ENCODE measurements around the gene SKOR2.
"Not testable (repeated sequence)": the region's sequence is repeated elsewhere in the genome, so short reads cannot be mapped to it uniquely, and the experiment has no call there.

The SKOR2 gene

DNA sequence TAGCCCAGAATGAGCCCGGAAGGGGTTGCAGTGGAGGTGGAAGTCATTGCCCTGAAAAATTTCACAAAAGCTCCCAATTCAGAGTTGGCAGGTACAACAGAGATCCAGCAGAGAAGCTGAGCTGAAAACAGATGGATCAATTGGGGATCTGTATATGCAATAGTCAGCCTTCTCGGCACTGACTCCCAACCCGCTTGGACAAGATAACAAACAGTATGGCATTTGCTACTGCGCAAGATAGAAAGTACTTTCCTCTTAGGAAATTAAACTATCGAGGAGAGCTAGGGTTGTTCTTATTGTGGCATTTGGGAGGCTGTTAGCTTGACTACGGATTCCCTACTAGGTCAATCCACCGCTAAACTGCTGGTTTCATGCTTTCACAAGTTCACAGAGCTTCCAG, 63.7 kb downstream of the SKOR2 start:
- H3K9me3 Mint-ChIP-seq: peaks cover 24% of the 10 kb centered on the region
- peaks cover 9% of the 10 kb centered on the region for H3K27me3 Mint-ChIP-seq
- no peak for DNase-seq
- H3K4me1 Mint-ChIP-seq: no peaks in the 10 kb centered on the region
- CTCF ChIA-PET: interaction anchor here (1.3 kb wide), 1 partner anchor 16 kb away, joined by 4 read pairs; no protein-coding TSS in a partner anchor
- no peaks in the 10 kb centered on the region for H3K36me3 Mint-ChIP-seq
- H3K27ac Mint-ChIP-seq: no peak overlapping the region
- no peak overlapping the region for H3K4me3 Mint-ChIP-seq

DNA sequence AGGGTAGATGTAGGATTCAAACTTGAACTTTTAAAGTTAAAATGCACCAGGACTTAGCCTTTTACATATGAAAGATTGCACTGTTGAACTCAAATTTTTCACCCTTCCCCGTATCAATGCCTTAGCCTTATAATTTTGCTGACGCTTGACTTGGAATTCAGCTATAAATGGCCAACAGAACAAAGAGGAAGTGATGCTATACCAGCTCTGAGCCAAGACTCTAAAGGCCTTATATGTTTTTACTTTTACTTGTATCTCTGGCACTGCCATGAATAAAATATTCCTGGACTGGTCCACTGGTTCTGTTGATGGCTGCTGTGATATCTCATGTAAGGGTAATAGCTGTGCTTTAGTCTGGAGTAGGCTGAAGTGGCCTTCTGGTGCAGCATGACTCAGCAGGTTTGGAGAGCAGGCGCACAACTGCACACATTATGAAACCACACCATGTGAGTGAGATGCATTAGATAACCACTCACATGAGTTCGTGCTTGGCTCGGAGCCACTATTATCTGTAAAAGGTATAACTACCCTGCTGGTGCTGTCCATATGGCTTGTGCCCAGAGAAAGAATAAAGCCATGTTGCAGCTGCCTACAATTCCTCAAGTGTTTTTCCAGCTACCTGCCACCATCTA, 66.9 kb downstream of the SKOR2 start:
- Mint-ChIP-seq H3K27me3 (peaks cover 5% of the 10 kb centered on the region), H3K4me1 (no peaks in the 10 kb centered on the region), H3K9me3 (peaks cover 24% of the 10 kb centered on the region), H3K36me3 (no peaks in the 10 kb centered on the region), H3K4me3 (no peak overlapping the region), H3K27ac (no peak overlapping the region)
- no peak for DNase-seq
- CTCF ChIA-PET: no interaction called here

DNA sequence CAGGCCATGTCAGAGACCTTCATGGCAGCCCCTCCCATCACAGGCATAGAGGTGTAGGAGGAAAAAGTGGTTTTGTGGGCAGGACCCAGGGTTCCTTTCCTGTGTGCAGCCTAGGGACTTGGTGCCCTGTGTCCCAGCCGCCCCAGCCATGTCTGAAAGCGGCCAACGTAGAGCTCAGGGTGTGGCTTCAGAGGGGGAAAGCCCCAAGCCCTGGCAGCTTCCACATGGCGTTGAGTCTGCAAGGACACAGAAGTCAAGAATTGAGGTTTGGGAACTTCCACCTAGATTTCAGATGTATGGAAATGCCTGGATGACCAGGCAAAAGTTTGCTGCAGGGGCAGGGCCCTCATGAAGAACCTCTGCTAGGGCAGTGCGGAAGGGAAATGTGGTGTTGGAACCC, 69.3 kb downstream of the SKOR2 start:
- H3K27ac Mint-ChIP-seq, CTCF ChIA-PET, H3K4me3 Mint-ChIP-seq: not testable (repeated sequence)

DNA sequence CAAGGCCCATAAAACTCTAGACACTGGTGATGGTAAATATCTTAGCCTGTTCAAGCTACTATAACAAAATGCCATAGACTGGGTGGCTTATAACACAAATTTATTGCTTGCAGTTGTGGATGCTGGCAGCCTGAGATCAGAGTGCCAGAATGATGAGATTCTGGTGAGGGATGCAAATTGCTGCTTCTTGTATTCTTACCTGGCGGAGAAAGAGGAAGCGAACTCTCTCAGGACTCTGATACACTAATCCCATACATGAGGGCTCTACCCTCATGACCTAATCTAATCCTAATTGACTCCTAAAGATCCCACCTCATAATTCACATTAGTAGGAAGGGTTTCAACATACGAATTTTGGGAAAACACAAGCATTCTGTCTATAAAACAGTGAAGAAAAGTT, 70.7 kb downstream of the SKOR2 start:
- Mint-ChIP-seq H3K36me3 (no peaks in the 10 kb centered on the region), H3K4me3 (no peak overlapping the region), H3K27ac (no peak overlapping the region), H3K4me1 (peaks cover 2% of the 10 kb centered on the region), H3K27me3 (peaks cover 13% of the 10 kb centered on the region), H3K9me3 (peaks cover 20% of the 10 kb centered on the region)
- CTCF ChIA-PET: no interaction called here
- DNase-seq: no peak

More for the DNA sequence above, 69.3 kb downstream of the SKOR2 start:
- H3K9me3 Mint-ChIP-seq: peaks cover 24% of the 10 kb centered on the region
- H3K36me3 Mint-ChIP-seq, H3K27me3 Mint-ChIP-seq, DNase-seq, H3K4me1 Mint-ChIP-seq: not testable (repeated sequence)

DNA sequence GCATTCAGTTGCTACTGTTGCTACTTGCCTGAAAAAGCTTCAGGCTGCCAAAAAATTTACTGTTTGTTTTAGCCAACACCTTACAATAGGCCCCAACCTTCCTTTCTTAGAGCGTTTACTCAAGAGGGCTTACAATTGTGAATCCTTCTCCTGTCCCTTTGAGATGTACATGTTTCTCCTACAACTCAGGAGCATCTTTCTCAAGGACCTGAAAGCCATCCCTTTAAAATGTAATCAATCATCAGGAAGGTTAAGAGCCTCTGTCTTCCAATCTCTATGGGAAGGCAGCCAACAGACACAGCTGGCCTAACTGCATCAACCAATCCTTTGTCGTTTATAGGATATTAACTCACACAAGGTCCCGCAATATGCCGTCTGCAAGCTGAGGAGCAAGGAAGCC, 71.9 kb downstream of the SKOR2 start:
- Mint-ChIP-seq H3K27ac (no peak overlapping the region), H3K4me3 (no peak overlapping the region), H3K4me1 (peaks cover 2% of the 10 kb centered on the region), H3K27me3 (peaks cover 13% of the 10 kb centered on the region), H3K9me3 (peaks cover 12% of the 10 kb centered on the region), H3K36me3 (peaks cover 2% of the 10 kb centered on the region)
- DNase-seq: no peak
- CTCF ChIA-PET: no interaction called here

DNA sequence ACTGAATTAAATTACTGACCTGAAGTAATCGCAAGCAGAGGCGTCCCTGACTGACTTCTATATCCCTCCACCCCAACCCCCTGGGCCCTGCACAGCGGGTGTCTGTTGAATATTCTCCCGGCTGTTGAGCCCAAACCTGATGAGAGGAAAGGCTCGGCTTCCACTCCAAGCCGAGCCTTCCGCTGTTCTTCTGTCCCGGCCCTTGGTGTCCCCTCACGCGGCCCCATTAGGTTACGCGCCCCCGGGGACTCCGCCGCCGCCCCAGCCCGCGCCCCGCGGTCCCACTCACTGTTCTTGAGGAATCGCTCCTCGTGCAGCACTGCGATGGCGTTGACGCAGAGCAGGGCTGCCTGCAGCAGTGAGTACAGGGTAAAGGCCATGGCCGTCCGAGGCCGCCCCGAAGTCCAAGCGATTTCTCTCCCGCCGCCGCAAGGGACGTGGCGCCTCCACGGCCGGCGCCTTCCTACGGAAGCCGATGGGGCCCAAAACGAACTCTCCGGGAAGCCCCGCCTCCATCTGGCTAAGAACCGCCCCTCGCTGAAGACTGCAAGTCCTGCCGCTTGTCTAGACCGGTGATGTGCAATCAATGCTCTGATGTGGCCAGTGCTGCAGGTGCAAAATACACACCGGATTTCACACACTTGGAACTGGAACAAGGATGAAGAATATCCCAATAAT, 75.4 kb downstream of the SKOR2 start, which contains the start of gene IER3IP1:
IER3IP1 (minus strand) TSS at position 467 of the 678 bp plus-strand sequence; CDS start at position 380, 87 bp downstream.
- Mint-ChIP-seq H3K4me3 (peak within 1 kb of the TSS; percentile 11), H3K4me1 (peaks cover 2% of the 10 kb centered on the region), H3K27ac (no peak within 1 kb of the TSS), H3K27me3 (peaks cover 8% of the 10 kb centered on the region), H3K9me3 (no peaks in the 10 kb centered on the region), H3K36me3 (peaks cover 2% of the 10 kb centered on the region)
- peak; percentile 91 for DNase-seq
- CTCF ChIA-PET: no interaction called here

DNA sequence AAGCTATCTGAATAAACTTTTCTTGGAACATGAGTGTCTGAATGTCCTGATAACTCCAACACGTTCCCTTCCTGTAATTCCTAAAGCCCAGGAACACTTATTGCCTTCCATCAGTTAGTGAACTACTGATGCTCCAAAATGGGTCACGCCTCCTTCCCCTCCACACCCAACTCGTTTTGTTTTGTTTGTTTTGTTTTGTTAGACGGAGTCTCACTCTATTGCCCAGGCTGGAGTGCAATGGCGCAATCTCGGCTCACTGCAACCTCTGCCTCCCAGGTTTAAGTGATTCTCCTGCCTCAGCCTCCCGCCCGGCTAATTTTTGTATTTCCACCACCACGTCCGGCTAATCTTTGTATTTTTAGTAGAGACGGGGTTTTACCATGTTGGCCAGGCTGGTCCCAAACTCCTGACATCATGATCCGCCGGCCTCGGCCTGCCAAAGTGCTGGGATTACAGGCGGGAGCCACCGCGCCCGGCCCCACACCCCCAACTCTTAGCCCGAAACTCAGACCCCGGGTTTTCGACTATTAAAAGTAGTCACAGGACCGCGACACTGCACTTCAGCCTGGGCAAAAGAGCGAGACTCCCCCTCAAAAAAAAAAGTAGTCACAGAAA, 76.1 kb downstream of the SKOR2 start:
- H3K36me3 Mint-ChIP-seq: peaks cover 2% of the 10 kb centered on the region
- CTCF ChIA-PET: interaction anchor here (1.0 kb wide), 1 partner anchor 44 kb away, joined by 3 read pairs; no protein-coding TSS in a partner anchor
- H3K27me3 Mint-ChIP-seq: peaks cover 8% of the 10 kb centered on the region
- H3K9me3 Mint-ChIP-seq: no peaks in the 10 kb centered on the region
- H3K4me1 Mint-ChIP-seq: peaks cover 2% of the 10 kb centered on the region
- H3K27ac Mint-ChIP-seq: no peak overlapping the region
- H3K4me3 Mint-ChIP-seq: no peak overlapping the region
- no peak for DNase-seq

DNA sequence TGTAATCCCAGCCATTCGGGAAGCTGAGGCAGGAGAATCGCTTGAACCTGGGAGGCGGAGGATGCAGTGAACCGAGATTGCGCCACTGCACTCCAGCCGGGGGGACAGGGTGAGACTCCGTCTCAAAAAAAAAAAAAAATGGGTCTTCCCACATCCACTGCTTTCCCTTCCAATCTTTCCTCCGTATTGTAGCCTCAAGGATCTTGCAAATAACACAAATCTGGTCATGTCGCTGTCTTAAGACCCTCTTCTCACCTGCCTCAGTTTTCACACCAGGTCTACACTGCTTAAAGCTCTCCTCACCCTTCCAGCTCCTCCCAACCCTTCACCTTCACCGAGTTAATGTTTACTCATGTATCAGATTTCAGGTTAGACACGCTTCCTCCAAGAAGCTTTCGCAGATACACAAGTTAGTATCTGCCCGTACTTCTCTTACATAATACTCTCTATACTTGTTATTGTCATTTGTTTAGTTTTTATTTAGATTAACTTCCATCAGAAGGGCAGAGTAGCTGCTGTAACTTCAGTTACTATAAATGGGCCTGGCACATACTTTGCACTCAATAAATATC, 76.8 kb downstream of the SKOR2 start:
- H3K4me3 Mint-ChIP-seq: no peak overlapping the region
- H3K27me3 Mint-ChIP-seq: peaks cover 8% of the 10 kb centered on the region
- CTCF ChIA-PET: interaction anchor here (0.7 to 1.0 kb wide), 2 partner anchors 26 to 43 kb away, joined by 3 read pairs; no protein-coding TSS in a partner anchor
- H3K4me1 Mint-ChIP-seq: peaks cover 2% of the 10 kb centered on the region
- peaks cover 4% of the 10 kb centered on the region for H3K36me3 Mint-ChIP-seq
- H3K27ac Mint-ChIP-seq: no peak overlapping the region
- no peaks in the 10 kb centered on the region for H3K9me3 Mint-ChIP-seq
- no peak for DNase-seq

DNA sequence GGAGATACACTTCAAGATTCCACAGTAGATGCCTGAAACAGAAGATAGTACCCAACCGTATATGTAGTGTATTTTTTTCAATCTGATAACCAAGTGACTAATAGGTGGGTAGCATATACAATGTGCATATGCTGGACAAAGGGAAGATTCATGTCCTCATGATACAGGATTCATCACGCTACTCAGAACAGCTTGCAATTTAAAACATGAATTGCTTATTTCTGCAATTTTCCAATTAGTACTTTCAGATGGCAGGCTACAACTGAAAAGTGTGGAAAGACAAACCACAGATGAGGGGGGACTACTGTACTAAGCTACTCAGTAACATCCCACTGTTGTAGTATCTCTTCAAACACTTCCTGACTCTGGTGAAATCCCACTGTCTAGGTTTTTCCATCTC, 79.0 kb downstream of the SKOR2 start:
- H3K36me3 Mint-ChIP-seq: peaks cover 4% of the 10 kb centered on the region
- DNase-seq: no peak
- H3K4me3 Mint-ChIP-seq: no peak overlapping the region
- H3K27ac Mint-ChIP-seq: no peak overlapping the region
- H3K4me1 Mint-ChIP-seq: peaks cover 5% of the 10 kb centered on the region
- CTCF ChIA-PET: interaction anchor here (0.9 kb wide), 1 partner anchor 22 kb away, joined by 5 read pairs; the partner anchor contains the start of gene HDHD2
- H3K9me3 Mint-ChIP-seq: no peaks in the 10 kb centered on the region
- peaks cover 7% of the 10 kb centered on the region for H3K27me3 Mint-ChIP-seq

DNA sequence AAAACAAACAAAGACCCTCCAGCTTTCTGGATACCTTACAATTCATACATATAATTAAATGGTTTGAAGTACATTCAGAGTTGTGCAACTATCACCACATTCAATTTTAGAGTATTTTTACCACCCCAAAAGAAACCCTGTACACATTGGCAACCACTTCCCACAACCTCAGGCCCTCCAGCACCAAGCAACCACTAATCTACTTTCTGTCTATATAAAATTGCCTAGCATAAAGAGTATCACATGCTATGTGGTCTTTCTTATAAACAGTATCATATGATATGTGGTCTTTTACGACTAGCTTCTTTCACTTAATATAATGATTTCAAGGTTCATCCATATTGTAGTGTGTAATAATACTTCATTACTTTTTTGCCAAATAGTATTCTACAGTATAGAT, 82.5 kb downstream of the SKOR2 start:
- Mint-ChIP-seq H3K9me3 (no peaks in the 10 kb centered on the region), H3K4me3 (no peak overlapping the region), H3K36me3 (peaks cover 7% of the 10 kb centered on the region), H3K27me3 (no peaks in the 10 kb centered on the region), H3K4me1 (peaks cover 16% of the 10 kb centered on the region), H3K27ac (no peak overlapping the region)
- no peak for DNase-seq
- CTCF ChIA-PET: no interaction called here

DNA sequence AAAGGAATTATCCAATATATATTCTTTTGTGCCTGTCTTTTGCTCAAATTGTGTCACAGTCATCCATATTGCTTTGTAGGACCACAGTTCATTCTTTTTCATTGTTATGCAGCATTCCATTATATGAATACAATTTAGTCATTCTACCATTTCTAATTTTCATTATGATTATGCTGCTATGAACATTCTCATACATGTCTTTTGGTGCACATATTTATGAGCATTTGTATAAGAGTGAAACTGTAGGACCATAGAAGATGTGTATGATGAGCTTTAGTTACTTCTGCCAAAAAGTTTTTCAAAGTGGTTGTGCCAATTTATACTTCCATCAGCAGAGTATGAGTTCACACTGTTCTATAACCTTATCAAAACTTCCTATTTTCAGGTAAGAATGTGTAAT, 83.0 kb downstream of the SKOR2 start:
- CTCF ChIA-PET: interaction anchor here (1.4 kb wide), 1 partner anchor 37 kb away, joined by 4 read pairs; no protein-coding TSS in a partner anchor
- DNase-seq: no peak
- Mint-ChIP-seq H3K27me3 (no peaks in the 10 kb centered on the region), H3K36me3 (peaks cover 8% of the 10 kb centered on the region), H3K27ac (no peak overlapping the region), H3K4me3 (no peak overlapping the region), H3K9me3 (no peaks in the 10 kb centered on the region), H3K4me1 (peaks cover 17% of the 10 kb centered on the region)

DNA sequence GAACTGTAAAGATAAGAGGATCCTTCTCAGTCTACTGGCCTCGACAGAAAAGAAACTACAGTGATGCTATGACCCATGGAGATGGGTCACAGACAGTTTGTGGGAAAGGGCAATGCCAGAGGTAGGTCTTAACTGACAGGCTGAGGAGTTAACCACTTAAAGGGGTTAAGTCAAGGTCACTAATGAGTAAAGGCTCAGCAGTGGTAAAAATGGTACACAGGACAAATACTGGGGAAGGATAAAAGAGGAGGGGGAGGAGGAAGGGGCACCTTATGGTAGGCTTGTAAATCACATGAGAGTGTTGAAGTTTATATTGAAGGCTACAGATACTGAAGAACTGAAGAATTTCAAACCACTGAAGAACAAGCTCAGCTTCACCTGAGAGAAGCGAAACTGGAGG, 85.2 kb downstream of the SKOR2 start:
- DNase-seq: no peak
- Mint-ChIP-seq H3K27me3 (no peaks in the 10 kb centered on the region), H3K4me3 (no peak overlapping the region), H3K36me3 (peaks cover 9% of the 10 kb centered on the region), H3K9me3 (no peaks in the 10 kb centered on the region), H3K27ac (no peak overlapping the region), H3K4me1 (peaks cover 19% of the 10 kb centered on the region)
- CTCF ChIA-PET: no interaction called here

DNA sequence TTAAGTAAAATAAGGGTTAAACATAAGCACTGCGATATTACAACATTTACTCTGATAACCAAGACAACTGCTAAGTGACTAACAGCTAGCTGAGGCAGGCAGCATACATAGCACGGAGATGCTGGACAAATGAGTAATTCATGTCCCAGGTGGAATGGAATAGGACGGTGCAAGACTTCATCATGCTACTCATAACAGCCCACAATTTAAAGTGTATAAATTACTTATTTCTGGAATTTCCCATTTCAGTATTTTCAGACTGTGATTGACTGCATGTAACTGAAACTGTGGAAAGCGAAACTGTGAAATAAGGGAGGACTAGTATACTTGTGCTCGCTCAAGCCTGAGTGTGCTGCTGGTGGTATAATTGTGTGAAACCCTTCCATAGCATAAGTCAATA, 88.2 kb downstream of the SKOR2 start:
- CTCF ChIA-PET: no interaction called here
- peaks cover 7% of the 10 kb centered on the region for H3K36me3 Mint-ChIP-seq
- peaks cover 16% of the 10 kb centered on the region for H3K4me1 Mint-ChIP-seq
- H3K4me3 Mint-ChIP-seq: no peak overlapping the region
- no peaks in the 10 kb centered on the region for H3K27me3 Mint-ChIP-seq
- DNase-seq: no peak
- no peaks in the 10 kb centered on the region for H3K9me3 Mint-ChIP-seq
- no peak overlapping the region for H3K27ac Mint-ChIP-seq

DNA sequence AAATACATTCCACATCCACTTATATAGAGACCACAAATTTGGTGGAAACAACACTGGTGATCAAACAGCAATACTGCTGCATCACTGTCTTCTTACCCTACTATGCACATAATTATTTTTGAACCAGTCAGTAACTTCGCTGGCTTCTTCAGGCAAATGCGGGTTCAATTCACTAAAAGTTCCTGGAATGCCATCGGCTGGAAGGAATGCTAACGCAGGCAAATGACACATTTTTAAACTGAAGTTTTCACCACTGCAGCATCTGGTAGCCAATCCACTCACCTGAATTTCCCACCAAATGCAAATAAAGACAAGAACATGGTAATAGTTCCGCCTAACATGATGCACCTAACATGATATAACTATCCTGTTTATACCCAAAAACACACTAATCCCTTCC, 91.2 kb downstream of the SKOR2 start:
- H3K4me1 Mint-ChIP-seq: peaks cover 12% of the 10 kb centered on the region
- no peak overlapping the region for H3K27ac Mint-ChIP-seq
- H3K4me3 Mint-ChIP-seq: no peak overlapping the region
- DNase-seq: no peak
- CTCF ChIA-PET: interaction anchor here (0.7 kb wide), 1 partner anchor 60 kb away, joined by 3 read pairs; no protein-coding TSS in a partner anchor
- H3K36me3 Mint-ChIP-seq: peaks cover 15% of the 10 kb centered on the region
- H3K27me3 Mint-ChIP-seq: no peaks in the 10 kb centered on the region
- no peaks in the 10 kb centered on the region for H3K9me3 Mint-ChIP-seq

All from activated naive CD4-positive, alpha-beta T cell treated with anti-CD3 and anti-CD28 coated beads, Interleukin-2, amount 10 ng/mL, durations not matched to agents 7 days and 5 days (primary cell).